PC-3 (cell line): Measurements from ENCODE around the gene P2RY14. TPM values are rescaled to one million over a fixed set of nuclear protein-coding genes. Genes with fewer than 3 reads are reported as not detected.

Experiments used
- ATAC-seq: fragments of 200-7000 bp; cut with Tn5 transposase; 2 replicates; pipeline ENCODE4 v1.9.1; 2020; ENCODE audit warnings: mild to moderate bottlenecking, moderate library complexity
- BruUV-seq: library from RNA; stranded (reverse); fragments of 400-500 nt; replicated peaks from 2 replicates; lab custom pipeline; 2021; lab: Mats Ljungman, UMichigan
- CTCF ChIA-PET: fragments of 300-600 bp; sonication (Branson Sonifier 250); formaldehyde crosslinking; loops from one replicate; lab custom pipeline; 2022; ENCODE audit warnings: antibody characterized with exemption; lab: Charles Lee
- POLR2A ChIA-PET: fragments of 300-600 bp; sonication (Branson Sonifier 250); formaldehyde crosslinking; loops from one replicate; lab custom pipeline; 2022; ENCODE audit warnings: antibody characterized with exemption; ENCODE audit not compliant: unreplicated experiment; lab: Charles Lee
- DNase-seq: peaks from one replicate; pipeline ENCODE4 v3.0.0-alpha.2; 2015
- H2AFZ ChIP-seq: fragments of 300-600 bp; sonication (generic); 2 replicates; pipeline ENCODE4 v1.6.0; 2016; ENCODE audit warnings: antibody characterized with exemption, low read length
- H3F3A ChIP-seq: fragments of 300-600 bp; sonication (generic); one replicate; pipeline ENCODE4 v1.6.0; 2017; ENCODE audit warnings: antibody characterized with exemption, low read length, control low read depth, mild to moderate bottlenecking; ENCODE audit not compliant: unreplicated experiment
- H3K27ac ChIP-seq: fragments of 300-600 bp; sonication (generic); 2 replicates; pipeline ENCODE4 v1.5.1; 2016; ENCODE audit warnings: mild to moderate bottlenecking, low read length
- H3K27me3 ChIP-seq: fragments of 300-600 bp; sonication (generic); 2 replicates; pipeline ENCODE4 v1.6.1; 2016; ENCODE audit warnings: low read length, mixed read lengths
- H3K36me3 ChIP-seq: fragments of 300-600 bp; sonication (generic); 2 replicates; pipeline ENCODE4 v1.6.1; 2016; ENCODE audit warnings: low read depth, mixed run types, low read length, mixed read lengths
- H3K4me1 ChIP-seq: fragments of 300-600 bp; sonication (generic); 2 replicates; pipeline ENCODE4 v1.5.1; 2016; ENCODE audit warnings: low read length; ENCODE audit not compliant: insufficient read depth
- H3K4me2 ChIP-seq: fragments of 300-600 bp; sonication (generic); 2 replicates; pipeline ENCODE4 v1.6.0; 2016; ENCODE audit warnings: low read length
- H3K4me3 ChIP-seq: fragments of 300-600 bp; sonication (generic); 2 replicates; pipeline ENCODE4 v1.5.1; 2016; ENCODE audit warnings: mild to moderate bottlenecking, low read length, mixed read lengths
- H3K79me2 ChIP-seq: fragments of 300-600 bp; sonication (generic); 2 replicates; pipeline ENCODE4 v1.6.1; 2017; ENCODE audit warnings: low read length, mixed read lengths
- H3K9ac ChIP-seq: fragments of 300-600 bp; sonication (generic); 2 replicates; pipeline ENCODE4 v1.6.0; 2016; ENCODE audit warnings: mild to moderate bottlenecking, low read length
- H3K9me2 ChIP-seq: fragments of 300-600 bp; sonication (generic); replicated peaks from 2 replicates; pipeline ENCODE4 v1.6.1; 2016; ENCODE audit warnings: mixed run types, low read length, mixed read lengths
- H3K9me3 ChIP-seq: fragments of 300-600 bp; sonication (generic); 2 replicates; pipeline ENCODE4 v1.6.1; 2016; ENCODE audit warnings: low read length, mixed read lengths
- H4K20me1 ChIP-seq: fragments of 300-600 bp; sonication (generic); 2 replicates; pipeline ENCODE4 v1.6.1; 2016; ENCODE audit warnings: low read length, mixed read lengths
- EZH2 ChIP-seq: fragments of 300-600 bp; sonication (generic); IDR thresholded peaks from one replicate; pipeline ENCODE4 v1.6.1; 2017; ENCODE audit warnings: antibody characterized with exemption, mild to moderate bottlenecking, low read length; ENCODE audit not compliant: unreplicated experiment
- EZH2phosphoT487 ChIP-seq: fragments of 300-600 bp; sonication (generic); IDR thresholded peaks from 2 replicates; pipeline ENCODE4 v1.6.1; 2018; ENCODE audit warnings: mild to moderate bottlenecking, antibody characterized with exemption, low read length, borderline replicate concordance
- intact Hi-C: fragments of 100-400 bp; cut with micrococcal nuclease; formaldehyde crosslinking; loops from 2 replicates; pipeline ENCODE4 v1.9.0; 2023
- total RNA-seq: library from RNA; depleted of rRNA; stranded (reverse); fragments of >200 nt; gene quantifications from 2 replicates; pipeline ENCODE4 v1.2.3, GENCODE V29; 2014
- TF ChIP-seq, protein P1 (sequence below): fragments of 300-600 bp; sonication (generic); conservative IDR thresholded peaks from 2 replicates; pipeline ENCODE4 v1.5.1; 2017; ENCODE audit warnings: antibody characterized with exemption, low read depth, mild to moderate bottlenecking, low read length

Gene P2RY14
- total RNA-seq, 1 experiment from 2014 or later = not detected

DNA sequence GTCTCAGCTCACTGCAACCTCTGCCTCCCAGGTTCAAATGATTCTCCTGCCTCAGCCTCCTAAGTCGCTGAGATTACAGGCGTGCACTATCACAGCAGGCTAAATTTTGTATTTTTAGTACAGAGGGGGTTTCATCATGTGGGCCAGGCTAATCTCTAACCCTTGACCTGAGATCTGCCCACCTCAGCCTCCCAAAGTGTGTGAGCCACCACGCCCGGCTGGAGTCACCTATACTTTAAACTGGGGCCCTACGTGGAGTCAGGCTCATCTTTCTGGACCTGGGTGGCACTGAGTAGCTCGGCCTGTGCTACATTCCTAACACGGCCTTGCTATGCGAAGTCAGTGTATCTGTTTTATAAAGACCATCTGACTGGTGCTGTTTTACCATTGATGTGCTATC, 81.1 kb downstream of the P2RY14 start:
- H3K27me3 ChIP-seq = no peaks in the 10 kb centered on the region
- no peaks in the 10 kb centered on the region for H3K9me2 ChIP-seq
- CTCF ChIA-PET = no interaction called here
- TF ChIP-seq EZH2 = no peak
- H3K79me2 ChIP-seq = no peaks in the 10 kb centered on the region
- no TSS peak for BruUV-seq
- intact Hi-C loops = no loop called here
- H2AFZ ChIP-seq = no peak overlapping the region
- no peak overlapping the region for H3K9ac ChIP-seq
- no peak overlapping the region for H3K27ac ChIP-seq
- POLR2A ChIA-PET = interaction anchor here (0.5 kb wide), 1 partner anchor 44 kb away, joined by 24 read pairs; no protein-coding TSS in a partner anchor
- H3F3A ChIP-seq = no peaks in the 10 kb centered on the region
- H3K9me3 ChIP-seq = no peaks in the 10 kb centered on the region
- no peak for DNase-seq
- H3K36me3 ChIP-seq = no peaks in the 10 kb centered on the region
- no peak overlapping the region for H3K4me3 ChIP-seq
- no peaks in the 10 kb centered on the region for H4K20me1 ChIP-seq
- ATAC-seq = no peak
- no peak overlapping the region for H3K4me2 ChIP-seq
- no peaks in the 10 kb centered on the region for H3K4me1 ChIP-seq

DNA sequence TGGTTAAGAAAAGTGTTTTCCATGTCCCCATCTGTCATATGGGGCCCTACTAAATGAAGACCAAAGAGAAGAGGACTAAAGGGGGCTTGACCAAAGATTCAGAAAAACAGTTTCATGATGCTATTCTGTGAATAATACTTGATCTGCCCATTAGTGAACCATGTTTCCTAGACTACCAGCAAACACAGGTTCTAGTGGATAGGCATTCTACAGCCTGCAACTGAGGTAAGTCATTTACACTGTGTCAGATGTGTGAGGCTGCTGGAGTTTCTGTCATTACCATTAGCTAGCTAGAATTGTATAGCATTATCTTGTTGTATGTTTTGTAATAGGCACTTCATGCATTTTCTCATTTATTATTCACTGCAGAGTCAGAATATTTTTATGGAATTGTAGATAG, 81.9 kb downstream of the P2RY14 start:
- H3K36me3 ChIP-seq = no peaks in the 10 kb centered on the region
- BruUV-seq = no TSS peak
- POLR2A ChIA-PET = no interaction called here
- H3K4me1 ChIP-seq = no peaks in the 10 kb centered on the region
- H3K4me3 ChIP-seq = no peak overlapping the region
- CTCF ChIA-PET = no interaction called here
- H4K20me1 ChIP-seq = no peaks in the 10 kb centered on the region
- H3K9ac ChIP-seq = no peak overlapping the region
- intact Hi-C loops = no loop called here
- no peak overlapping the region for H3K27ac ChIP-seq
- H3K4me2 ChIP-seq = no peak overlapping the region
- no peak for TF ChIP-seq EZH2
- TF ChIP-seq, protein P1, sequence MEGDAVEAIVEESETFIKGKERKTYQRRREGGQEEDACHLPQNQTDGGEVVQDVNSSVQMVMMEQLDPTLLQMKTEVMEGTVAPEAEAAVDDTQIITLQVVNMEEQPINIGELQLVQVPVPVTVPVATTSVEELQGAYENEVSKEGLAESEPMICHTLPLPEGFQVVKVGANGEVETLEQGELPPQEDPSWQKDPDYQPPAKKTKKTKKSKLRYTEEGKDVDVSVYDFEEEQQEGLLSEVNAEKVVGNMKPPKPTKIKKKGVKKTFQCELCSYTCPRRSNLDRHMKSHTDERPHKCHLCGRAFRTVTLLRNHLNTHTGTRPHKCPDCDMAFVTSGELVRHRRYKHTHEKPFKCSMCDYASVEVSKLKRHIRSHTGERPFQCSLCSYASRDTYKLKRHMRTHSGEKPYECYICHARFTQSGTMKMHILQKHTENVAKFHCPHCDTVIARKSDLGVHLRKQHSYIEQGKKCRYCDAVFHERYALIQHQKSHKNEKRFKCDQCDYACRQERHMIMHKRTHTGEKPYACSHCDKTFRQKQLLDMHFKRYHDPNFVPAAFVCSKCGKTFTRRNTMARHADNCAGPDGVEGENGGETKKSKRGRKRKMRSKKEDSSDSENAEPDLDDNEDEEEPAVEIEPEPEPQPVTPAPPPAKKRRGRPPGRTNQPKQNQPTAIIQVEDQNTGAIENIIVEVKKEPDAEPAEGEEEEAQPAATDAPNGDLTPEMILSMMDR = no peak
- TF ChIP-seq EZH2phosphoT487 = no peak
- no peaks in the 10 kb centered on the region for H3K9me2 ChIP-seq
- no peaks in the 10 kb centered on the region for H3F3A ChIP-seq
- DNase-seq (no peak), ATAC-seq (no peak)
- no peaks in the 10 kb centered on the region for H3K79me2 ChIP-seq
- H2AFZ ChIP-seq = no peak overlapping the region
- no peaks in the 10 kb centered on the region for H3K27me3 ChIP-seq
- no peaks in the 10 kb centered on the region for H3K9me3 ChIP-seq

DNA sequence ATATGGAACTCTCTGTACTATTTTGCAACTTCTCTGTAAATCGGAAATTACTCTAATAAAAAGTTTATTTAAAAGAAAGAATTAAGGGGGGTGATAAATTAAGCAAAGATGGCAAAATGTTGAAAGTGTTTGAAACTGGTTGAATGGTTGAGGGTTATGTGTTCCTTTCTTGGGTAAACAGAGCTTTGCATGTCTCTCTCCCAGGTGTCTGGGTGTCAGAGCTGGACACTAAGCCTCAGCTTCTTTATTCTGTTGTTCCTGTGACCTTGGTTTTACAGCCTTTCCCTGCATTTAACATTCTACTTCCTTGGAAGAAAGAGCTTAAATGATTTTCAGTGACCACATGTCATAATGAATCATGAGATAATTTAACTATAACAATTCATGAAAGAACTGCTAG, 82.5 kb downstream of the P2RY14 start:
- no peak for DNase-seq
- Histone ChIP-seq H3F3A (no peaks in the 10 kb centered on the region), H3K36me3 (no peaks in the 10 kb centered on the region), H4K20me1 (no peaks in the 10 kb centered on the region), H3K9me3 (no peaks in the 10 kb centered on the region), H3K79me2 (no peaks in the 10 kb centered on the region), H3K4me1 (no peaks in the 10 kb centered on the region), H3K9ac (no peak overlapping the region), H3K9me2 (no peaks in the 10 kb centered on the region), H2AFZ (no peak overlapping the region), H3K27me3 (no peaks in the 10 kb centered on the region), H3K4me2 (no peak overlapping the region), H3K4me3 (no peak overlapping the region), H3K27ac (no peak overlapping the region)
- TF ChIP-seq EZH2 = no peak
- no peak for TF ChIP-seq EZH2phosphoT487
- TF ChIP-seq, protein P1 = no peak
- intact Hi-C loops = no loop called here
- no peak for ATAC-seq
- no TSS peak for BruUV-seq
- ChIA-PET CTCF (no interaction called here), POLR2A (no interaction called here)
